ENCODE results near the gene OBSCN.

DNA sequence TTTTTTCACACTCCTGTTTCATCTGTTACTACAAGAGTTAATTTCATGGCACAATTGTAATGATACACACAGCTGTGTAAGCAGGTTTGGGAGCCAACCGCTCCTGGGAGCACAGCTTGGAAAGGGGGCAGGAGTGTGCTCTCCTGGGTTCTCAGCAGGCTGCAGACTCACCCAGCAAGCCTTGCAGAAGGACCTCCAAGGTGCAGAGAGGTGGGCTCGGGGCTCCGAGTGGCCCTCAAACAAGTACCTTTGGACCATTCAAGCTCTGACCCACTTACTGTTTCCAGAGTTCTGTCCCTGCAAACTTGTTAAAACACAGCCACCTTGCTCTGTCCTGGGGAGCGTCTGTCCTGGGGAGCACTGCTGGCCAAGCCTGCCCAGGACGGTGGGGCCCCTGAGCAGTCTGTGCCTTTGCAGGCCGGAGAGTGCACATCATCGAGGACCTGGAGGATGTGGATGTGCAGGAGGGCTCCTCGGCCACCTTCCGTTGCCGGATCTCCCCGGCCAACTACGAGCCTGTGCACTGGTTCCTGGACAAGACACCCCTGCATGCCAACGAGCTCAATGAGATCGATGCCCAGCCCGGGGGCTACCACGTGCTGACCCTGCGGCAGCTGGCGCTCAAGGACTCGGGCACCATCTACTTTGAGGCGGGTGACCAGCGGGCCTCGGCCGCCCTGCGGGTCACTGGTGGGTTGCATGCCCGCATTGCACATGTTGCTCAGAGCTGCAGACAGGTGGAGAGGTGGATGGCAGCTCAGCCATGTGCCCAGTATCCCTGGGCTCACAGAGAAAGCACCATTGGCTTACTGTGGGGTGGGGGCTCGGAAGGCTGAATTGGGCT lies 78.0 kb downstream of the OBSCN start:
- TF ChIP-seq, protein P1, sequence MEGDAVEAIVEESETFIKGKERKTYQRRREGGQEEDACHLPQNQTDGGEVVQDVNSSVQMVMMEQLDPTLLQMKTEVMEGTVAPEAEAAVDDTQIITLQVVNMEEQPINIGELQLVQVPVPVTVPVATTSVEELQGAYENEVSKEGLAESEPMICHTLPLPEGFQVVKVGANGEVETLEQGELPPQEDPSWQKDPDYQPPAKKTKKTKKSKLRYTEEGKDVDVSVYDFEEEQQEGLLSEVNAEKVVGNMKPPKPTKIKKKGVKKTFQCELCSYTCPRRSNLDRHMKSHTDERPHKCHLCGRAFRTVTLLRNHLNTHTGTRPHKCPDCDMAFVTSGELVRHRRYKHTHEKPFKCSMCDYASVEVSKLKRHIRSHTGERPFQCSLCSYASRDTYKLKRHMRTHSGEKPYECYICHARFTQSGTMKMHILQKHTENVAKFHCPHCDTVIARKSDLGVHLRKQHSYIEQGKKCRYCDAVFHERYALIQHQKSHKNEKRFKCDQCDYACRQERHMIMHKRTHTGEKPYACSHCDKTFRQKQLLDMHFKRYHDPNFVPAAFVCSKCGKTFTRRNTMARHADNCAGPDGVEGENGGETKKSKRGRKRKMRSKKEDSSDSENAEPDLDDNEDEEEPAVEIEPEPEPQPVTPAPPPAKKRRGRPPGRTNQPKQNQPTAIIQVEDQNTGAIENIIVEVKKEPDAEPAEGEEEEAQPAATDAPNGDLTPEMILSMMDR (IDR thresholded peaks at IDR 0.05; ENCODE audit: low read depth, low read length, missing input control) = no peak
- TF ChIP-seq EGR1 (IDR thresholded peaks at IDR 0.05; ENCODE audit: low read depth in 2 of 2) = no peak
